ENCODE data around the gene HOXB2. TPM values are rescaled to one million over a fixed set of nuclear protein-coding genes. Genes with fewer than 3 reads are reported as not detected.

The HOXB2 gene
- total and polyA plus RNA-seq, 2 of the 8 experiments (the other 6 are each of a cell fraction or from before 2014, with no cell fraction given) = not detected

DNA sequence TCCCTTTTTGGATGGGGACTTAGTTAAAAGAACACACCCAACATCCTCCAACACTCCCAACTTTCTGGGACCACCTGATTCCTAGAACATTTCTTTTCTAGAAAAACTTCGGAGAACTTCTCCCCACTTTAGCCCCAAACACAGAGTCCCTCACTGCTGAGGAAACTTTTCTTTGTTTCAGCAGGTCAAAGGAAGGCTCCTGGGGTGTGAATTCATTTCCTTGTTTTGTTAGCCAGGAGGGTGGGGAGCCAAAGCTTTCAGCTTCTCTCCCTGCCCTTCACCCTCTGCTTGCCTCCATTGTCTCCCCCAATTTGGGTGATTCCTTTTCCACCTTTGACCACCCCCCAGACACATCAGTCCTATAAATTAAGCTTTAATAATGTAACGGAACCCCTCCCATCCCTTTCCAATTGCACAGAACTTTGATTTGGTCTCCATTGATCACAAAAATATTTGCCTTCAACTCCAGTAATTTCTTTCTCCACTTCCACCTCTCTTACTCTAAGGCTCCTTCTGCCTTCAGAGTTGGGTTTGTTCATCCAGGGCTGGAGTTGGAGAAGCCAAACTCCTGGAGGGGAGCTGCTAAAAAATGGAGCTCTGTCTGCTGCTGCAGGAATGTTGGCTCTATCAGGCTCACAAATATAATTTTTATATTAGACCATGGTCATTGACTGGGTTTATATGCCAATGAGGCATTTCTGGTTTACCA is 22.9 kb upstream of the HOXB2 start (continued):
- TF ChIP-seq NANOG (IDR thresholded peaks at IDR 0.05; ENCODE audit: insufficient read depth, low read depth, low read length, poor library complexity, severe bottlenecking) = no peak
- TF ChIP-seq, protein P1, sequence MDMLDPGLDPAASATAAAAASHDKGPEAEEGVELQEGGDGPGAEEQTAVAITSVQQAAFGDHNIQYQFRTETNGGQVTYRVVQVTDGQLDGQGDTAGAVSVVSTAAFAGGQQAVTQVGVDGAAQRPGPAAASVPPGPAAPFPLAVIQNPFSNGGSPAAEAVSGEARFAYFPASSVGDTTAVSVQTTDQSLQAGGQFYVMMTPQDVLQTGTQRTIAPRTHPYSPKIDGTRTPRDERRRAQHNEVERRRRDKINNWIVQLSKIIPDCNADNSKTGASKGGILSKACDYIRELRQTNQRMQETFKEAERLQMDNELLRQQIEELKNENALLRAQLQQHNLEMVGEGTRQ (IDR thresholded peaks at IDR 0.05; ENCODE audit: low read length) = no peak
- TF ChIP-seq, protein P2, sequence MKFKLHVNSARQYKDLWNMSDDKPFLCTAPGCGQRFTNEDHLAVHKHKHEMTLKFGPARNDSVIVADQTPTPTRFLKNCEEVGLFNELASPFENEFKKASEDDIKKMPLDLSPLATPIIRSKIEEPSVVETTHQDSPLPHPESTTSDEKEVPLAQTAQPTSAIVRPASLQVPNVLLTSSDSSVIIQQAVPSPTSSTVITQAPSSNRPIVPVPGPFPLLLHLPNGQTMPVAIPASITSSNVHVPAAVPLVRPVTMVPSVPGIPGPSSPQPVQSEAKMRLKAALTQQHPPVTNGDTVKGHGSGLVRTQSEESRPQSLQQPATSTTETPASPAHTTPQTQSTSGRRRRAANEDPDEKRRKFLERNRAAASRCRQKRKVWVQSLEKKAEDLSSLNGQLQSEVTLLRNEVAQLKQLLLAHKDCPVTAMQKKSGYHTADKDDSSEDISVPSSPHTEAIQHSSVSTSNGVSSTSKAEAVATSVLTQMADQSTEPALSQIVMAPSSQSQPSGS (IDR thresholded peaks at IDR 0.05; ENCODE audit: low read length) = no peak
- no peak for TF ChIP-seq KDM1A (IDR thresholded peaks at IDR 0.05; ENCODE audit: borderline replicate concordance, low read length)
- no peak for TF ChIP-seq TAF1 (IDR thresholded peaks at IDR 0.05; ENCODE audit: low read depth, low read length)
- TF ChIP-seq BCL11A (IDR thresholded peaks at IDR 0.05; ENCODE audit: low read depth in 2 of 2, low read length in 2 of 2) = no peak
- no peak for TF ChIP-seq EGR1 (IDR thresholded peaks at IDR 0.05; ENCODE audit: borderline replicate concordance, low read depth, low read length)
